Natural killer cell (primary cell): ENCODE measurements around the gene PTPRK. TPM values are rescaled to one million over a fixed set of nuclear protein-coding genes. Genes with fewer than 3 reads are reported as not detected.

Experiments used
- ATAC-seq, 3 donors: fragments of 150-1000 bp in 2 of 3; fragments of 200-7000 bp in 1 of 3; cut with Tn5 transposase; 1 replicate in 1 of 3; 2 replicates in 2 of 3; pipeline ENCODE4 v1.10.0; 2021; ENCODE audit warnings: mild to moderate bottlenecking in 2 of 3, moderate library complexity in 2 of 3
- DNase-seq, 2 donors: peaks; one replicate each; pipeline versions ENCODE4 v3.0.0 to v3.0.0-alpha.2; 2013 to 2021; ENCODE audit warnings: mixed read lengths in 1 of 2
- H3K27ac ChIP-seq: one replicate; pipeline ENCODE4 v1.5.1; 2013; ENCODE audit warnings: mild to moderate bottlenecking, low read length
- H3K27me3 ChIP-seq: one replicate; pipeline ENCODE4 v1.6.1; 2013; ENCODE audit warnings: low read length; ENCODE audit not compliant: control insufficient read depth, insufficient read depth
- H3K36me3 ChIP-seq: one replicate; pipeline ENCODE4 v1.6.1; 2013; ENCODE audit warnings: low read length; ENCODE audit not compliant: control insufficient read depth, insufficient read depth
- H3K4me1 ChIP-seq: one replicate; pipeline ENCODE4 v1.6.1; 2013; ENCODE audit warnings: low read length; ENCODE audit not compliant: control insufficient read depth, insufficient read depth
- H3K4me3 ChIP-seq: one replicate; pipeline ENCODE4 v1.5.1; 2013; ENCODE audit warnings: low read length
- H3K9me3 ChIP-seq: one replicate; pipeline ENCODE4 v1.6.1; 2013; ENCODE audit warnings: low read length; ENCODE audit not compliant: control insufficient read depth, insufficient read depth
- H3K27ac Mint-ChIP-seq, 2 donors: one replicate each; pipeline ENCODE4 v1.8.0; 2022; ENCODE audit warnings: mild to moderate bottlenecking in 2 of 2, mixed read lengths in 2 of 2, moderate library complexity in 1 of 2
- H3K27me3 Mint-ChIP-seq, 2 donors: one replicate each; pipeline ENCODE4 v1.8.0; 2022; ENCODE audit warnings: low read depth in 2 of 2, mixed read lengths in 2 of 2
- H3K36me3 Mint-ChIP-seq: one replicate; pipeline ENCODE4 v1.8.0; 2022; ENCODE audit warnings: mixed read lengths
- H3K4me1 Mint-ChIP-seq, 2 donors: one replicate each; pipeline ENCODE4 v1.8.0; 2022; ENCODE audit warnings: mixed read lengths in 2 of 2
- H3K4me3 Mint-ChIP-seq: one replicate; pipeline ENCODE4 v1.8.0; 2022; ENCODE audit warnings: mild to moderate bottlenecking, moderate library complexity, mixed read lengths
- H3K9me3 Mint-ChIP-seq, 2 donors: one replicate each; pipeline ENCODE4 v1.8.0; 2022; ENCODE audit warnings: mixed read lengths in 2 of 2
- WGBS: methylation state at CpG from one replicate; pipeline ENCODE4 v1.1.7; 2013; ENCODE audit warnings: missing lambda C conversion rate; ENCODE audit not compliant: insufficient coverage; 5-methylcytosine and 5-hydroxymethylcytosine counted together
- intact Hi-C: fragments of 100-400 bp; cut with micrococcal nuclease; formaldehyde crosslinking; loops from one replicate; pipeline ENCODE4 v1.14.2; 2022
- total RNA-seq, 4 donors: library from RNA; stranded (reverse); fragments of 120-200 nt in 1 of 4; gene quantifications; one replicate each; pipeline versions ENCODE4 v1.2.3 to v1.2.4, GENCODE V29; 2013 to 2022
- TF ChIP-seq, protein P1 (sequence below): fragments of 200-600 bp; IDR thresholded peaks from one replicate; pipeline ENCODE4 v1.8.0; 2022; ENCODE audit warnings: antibody characterized with exemption

The PTPRK gene
- total RNA-seq, 3 donors from 2014 or later (not counting 1 experiment from before 2014, with no cell fraction given) = 0.14 to 1.2 (median 0.95) TPM

DNA sequence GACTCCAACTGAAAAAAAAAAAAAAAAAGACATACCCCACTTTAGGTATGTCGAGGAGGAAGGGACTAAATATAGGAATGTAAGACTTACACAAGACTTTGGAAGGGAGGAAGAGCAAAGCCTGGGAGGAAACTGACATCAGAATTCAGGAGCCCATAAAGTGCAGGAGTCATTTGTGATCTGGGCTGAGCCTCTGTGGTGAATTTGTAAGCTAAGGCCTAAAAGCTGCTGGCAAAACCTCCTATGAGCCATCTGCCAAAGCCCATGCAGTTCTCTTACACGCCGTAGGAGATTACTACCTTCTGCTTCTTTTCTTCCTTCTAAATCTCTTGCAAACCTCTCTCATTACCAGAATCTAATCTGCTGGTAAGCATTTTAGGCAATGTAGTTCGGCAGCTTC lies 567.6 kb downstream of the PTPRK start:
- H3K27ac ChIP-seq = no peak overlapping the region
- ATAC-seq (no peak), DNase-seq (no peak)
- intact Hi-C loops = no loop called here
- Mint-ChIP-seq H3K4me1 (peaks cover 34 to 44% of the 10 kb centered on the region in 2 donors), H3K27ac (peak overlapping the region in 1 of 2 donors; percentile 86), H3K36me3 (no peaks in the 10 kb centered on the region), H3K9me3 (peaks cover 0 to 3% of the 10 kb centered on the region in 2 donors), H3K27me3 (no peaks in the 10 kb centered on the region), H3K4me3 (peak overlapping the region; percentile 15)
- H3K9me3 ChIP-seq = no peaks in the 10 kb centered on the region
- H3K36me3 ChIP-seq = no peaks in the 10 kb centered on the region
- TF ChIP-seq, protein P1, sequence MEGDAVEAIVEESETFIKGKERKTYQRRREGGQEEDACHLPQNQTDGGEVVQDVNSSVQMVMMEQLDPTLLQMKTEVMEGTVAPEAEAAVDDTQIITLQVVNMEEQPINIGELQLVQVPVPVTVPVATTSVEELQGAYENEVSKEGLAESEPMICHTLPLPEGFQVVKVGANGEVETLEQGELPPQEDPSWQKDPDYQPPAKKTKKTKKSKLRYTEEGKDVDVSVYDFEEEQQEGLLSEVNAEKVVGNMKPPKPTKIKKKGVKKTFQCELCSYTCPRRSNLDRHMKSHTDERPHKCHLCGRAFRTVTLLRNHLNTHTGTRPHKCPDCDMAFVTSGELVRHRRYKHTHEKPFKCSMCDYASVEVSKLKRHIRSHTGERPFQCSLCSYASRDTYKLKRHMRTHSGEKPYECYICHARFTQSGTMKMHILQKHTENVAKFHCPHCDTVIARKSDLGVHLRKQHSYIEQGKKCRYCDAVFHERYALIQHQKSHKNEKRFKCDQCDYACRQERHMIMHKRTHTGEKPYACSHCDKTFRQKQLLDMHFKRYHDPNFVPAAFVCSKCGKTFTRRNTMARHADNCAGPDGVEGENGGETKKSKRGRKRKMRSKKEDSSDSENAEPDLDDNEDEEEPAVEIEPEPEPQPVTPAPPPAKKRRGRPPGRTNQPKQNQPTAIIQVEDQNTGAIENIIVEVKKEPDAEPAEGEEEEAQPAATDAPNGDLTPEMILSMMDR = no peak
- H3K4me3 ChIP-seq = no peak overlapping the region
- WGBS = 90% methylated on average over 3 of the region's 4 CpGs
- H3K4me1 ChIP-seq = peaks cover 18% of the 10 kb centered on the region
- no peaks in the 10 kb centered on the region for H3K27me3 ChIP-seq

DNA sequence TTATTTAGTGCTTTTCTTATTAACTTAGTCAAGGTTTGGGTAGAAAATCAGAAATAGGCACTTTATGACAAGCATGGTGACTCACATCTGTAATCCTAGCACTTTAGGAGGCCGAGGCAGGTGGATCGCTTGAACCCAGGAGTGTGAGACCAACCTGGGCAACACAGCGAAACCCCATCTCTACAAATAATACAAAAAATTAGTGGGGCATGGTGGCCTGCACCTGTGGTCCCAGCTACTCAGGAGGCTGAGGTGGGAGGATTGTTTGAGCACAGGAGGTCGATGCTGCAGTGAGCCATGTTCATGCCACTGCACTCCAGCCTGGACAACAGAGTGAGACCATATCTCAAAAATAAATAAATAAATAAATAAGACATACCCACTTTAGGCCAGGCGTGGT lies 568.2 kb downstream of the PTPRK start:
- H3K27me3 ChIP-seq = no peaks in the 10 kb centered on the region
- peak overlapping the region; percentile 45 for H3K27ac ChIP-seq
- no peak for ATAC-seq
- intact Hi-C loops = no loop called here
- DNase-seq = no peak
- H3K36me3 Mint-ChIP-seq = no peaks in the 10 kb centered on the region
- H3K36me3 ChIP-seq = no peaks in the 10 kb centered on the region
- H3K27ac Mint-ChIP-seq = peak overlapping the region; percentile 86
- H3K9me3 ChIP-seq = no peaks in the 10 kb centered on the region
- H3K27me3 Mint-ChIP-seq = no peaks in the 10 kb centered on the region
- TF ChIP-seq, protein P1 = no peak
- 93% methylated on average over 4 of the region's 5 CpGs for WGBS
- H3K4me3 ChIP-seq = no peak overlapping the region
- peaks cover 18% of the 10 kb centered on the region for H3K4me1 ChIP-seq
- H3K4me1 Mint-ChIP-seq = peaks cover 34 to 44% of the 10 kb centered on the region in 2 donors
- peaks cover 0 to 3% of the 10 kb centered on the region in 2 donors for H3K9me3 Mint-ChIP-seq
- H3K4me3 Mint-ChIP-seq = peak overlapping the region; percentile 84

DNA sequence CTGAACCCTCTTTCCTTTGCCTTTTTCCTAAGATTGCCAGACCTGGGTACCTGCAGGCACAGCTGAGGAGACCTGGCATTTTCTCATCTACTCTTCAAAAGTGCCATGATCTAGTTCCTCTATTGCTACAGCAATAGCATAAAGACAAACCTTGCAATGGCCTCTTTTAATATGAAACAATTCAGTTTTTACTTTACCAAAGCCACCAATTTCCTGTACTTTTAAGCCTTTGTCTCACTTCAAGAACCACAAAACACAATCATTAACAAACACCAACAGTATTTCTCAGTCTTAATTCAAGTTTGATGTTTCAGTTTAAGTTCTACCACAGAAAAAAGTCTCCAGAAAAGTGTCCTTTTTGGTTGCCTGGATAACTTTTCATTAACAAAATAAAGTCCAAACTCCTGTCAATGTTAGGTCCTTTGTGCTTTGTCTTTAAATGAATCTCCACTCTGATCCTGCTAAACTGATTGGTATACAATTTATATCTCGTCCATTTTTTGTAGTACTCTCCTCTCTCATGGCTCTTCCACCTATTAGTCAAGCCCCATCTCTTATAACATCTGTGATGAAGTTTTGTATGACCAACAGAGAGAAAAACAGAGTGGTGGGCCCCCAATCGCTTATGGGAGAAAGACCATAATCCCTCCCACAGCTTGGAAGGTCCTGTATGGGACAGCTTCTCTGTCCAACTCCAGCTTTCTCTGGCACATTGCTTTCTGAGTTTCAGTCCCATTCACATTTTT lies 569.1 kb downstream of the PTPRK start:
- intact Hi-C loops = no loop called here
- peaks cover 18% of the 10 kb centered on the region for H3K4me1 ChIP-seq

More for the DNA sequence above, 569.1 kb downstream of the PTPRK start:
- H3K27me3 ChIP-seq = no peaks in the 10 kb centered on the region
- H3K4me3 ChIP-seq = no peak overlapping the region
- H3K27ac ChIP-seq = peak overlapping the region; percentile 45
- peak; percentile 62 to 83 (median 68) for ATAC-seq
- Mint-ChIP-seq H3K27ac (peak overlapping the region; percentile 86), H3K27me3 (no peaks in the 10 kb centered on the region), H3K9me3 (peaks cover under 1 to 4% of the 10 kb centered on the region in 2 donors), H3K36me3 (peaks cover under 1% of the 10 kb centered on the region), H3K4me1 (peaks cover 34 to 44% of the 10 kb centered on the region in 2 donors), H3K4me3 (peak overlapping the region; percentile 84)
- H3K9me3 ChIP-seq = no peaks in the 10 kb centered on the region
- DNase-seq = peak in 1 of 2 donors; percentile 67
- TF ChIP-seq, protein P1 = no peak
- 75% methylated on average over 2 of the region's 2 CpGs for WGBS
- no peaks in the 10 kb centered on the region for H3K36me3 ChIP-seq
